Femur (tissue), 1 donor: ENCODE data around the gene PGPEP1.
"Not testable (repeated sequence)": the region's sequence is repeated elsewhere in the genome, so short reads cannot be mapped to it uniquely, and the experiment has no call there.

Source experiments
- DNase-seq: peaks from one replicate; pipeline ENCODE4 v3.0.0-alpha.2; 2017

The PGPEP1 gene

DNA sequence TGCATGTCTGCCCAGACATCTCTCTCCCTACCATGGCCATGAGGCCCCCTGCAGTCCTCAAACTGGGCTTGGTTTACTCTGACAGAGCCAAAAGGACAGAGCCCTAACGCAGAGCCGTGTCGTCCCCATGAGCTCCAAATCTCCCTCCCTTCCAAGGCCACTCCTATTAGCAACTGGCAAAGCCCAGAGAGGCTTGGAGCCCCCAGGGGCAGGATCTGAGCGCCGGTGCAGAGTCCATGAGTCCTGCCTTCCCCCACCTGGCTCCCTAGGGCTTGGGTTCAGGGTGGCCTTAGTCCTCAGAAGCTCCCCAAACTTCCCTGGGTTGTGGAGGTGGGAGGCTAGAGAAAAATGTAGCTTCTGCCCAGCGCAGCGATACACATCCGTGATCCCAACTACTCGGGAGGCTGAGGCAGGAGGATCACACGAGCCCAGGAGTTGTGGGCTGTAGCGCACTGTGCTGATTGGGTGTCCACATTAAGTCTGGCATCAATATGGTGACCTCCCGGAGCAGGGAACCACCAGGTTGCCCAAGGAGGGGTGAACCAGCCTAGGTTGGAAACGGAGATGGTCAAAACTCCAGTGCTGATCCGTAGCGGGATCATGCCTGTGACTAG is 7.4 kb upstream of the PGPEP1 start:
- no peak for DNase-seq

DNA sequence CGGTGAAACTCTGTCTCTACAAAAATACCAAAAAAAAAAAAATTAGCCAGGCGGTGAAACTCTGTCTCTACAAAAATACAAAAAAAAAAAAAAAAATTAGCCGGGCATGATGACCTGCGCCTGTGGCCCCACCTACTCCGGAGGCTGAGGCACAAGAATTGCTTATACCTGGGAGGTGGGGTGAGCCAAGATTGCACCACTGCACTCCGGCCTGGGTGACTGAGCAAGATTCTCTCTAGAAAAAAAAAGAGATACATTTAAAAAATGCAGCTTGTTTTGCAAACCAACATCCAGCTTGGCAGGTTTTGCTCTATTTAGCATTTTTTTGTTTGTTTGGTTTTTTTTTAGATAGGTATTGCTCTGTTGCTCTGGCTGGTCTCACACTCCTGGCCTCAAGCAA is 6.7 kb upstream of the PGPEP1 start:
- no peak for DNase-seq

DNA sequence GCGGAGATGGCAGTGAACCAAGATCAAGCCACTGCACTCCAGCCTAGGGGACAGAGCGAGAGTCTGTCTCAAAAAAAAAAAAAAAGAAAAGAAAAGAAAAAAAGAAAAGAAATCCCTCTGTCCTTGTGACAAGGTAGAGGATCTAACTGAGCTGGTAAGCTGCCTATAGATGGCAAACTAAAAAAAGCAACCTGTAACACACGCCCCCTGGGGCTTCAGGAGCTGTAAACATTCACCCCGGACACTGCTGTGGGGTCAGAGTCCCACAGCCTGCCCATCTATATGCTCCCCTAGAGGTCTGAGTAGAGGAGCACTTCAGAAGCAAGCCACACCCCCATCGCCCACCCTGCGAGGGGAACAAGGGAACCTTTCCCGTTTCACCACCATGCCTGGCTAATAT is 4.3 kb upstream of the PGPEP1 start:
- DNase-seq = no peak

DNA sequence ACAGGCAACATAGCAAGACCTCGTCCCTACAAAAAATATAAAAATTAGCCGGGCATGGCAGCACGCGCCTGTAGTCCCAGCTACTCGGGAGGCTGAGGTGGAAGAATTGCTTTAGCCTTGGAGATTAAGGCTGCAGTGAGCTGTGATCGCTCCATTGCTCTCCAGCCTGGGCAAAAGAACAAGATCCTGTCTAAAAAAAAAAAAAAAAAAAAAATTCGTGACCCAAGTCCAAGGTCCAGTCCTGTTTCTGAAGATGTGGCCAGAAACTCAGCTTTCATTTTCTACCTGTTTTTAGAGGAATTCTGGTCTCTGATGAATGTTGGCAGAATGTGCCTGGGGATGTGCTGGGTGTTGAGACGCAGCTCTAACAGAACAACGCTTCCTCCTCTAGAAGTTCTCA is 1.9 kb upstream of the PGPEP1 start:
- DNase-seq = no peak

DNA sequence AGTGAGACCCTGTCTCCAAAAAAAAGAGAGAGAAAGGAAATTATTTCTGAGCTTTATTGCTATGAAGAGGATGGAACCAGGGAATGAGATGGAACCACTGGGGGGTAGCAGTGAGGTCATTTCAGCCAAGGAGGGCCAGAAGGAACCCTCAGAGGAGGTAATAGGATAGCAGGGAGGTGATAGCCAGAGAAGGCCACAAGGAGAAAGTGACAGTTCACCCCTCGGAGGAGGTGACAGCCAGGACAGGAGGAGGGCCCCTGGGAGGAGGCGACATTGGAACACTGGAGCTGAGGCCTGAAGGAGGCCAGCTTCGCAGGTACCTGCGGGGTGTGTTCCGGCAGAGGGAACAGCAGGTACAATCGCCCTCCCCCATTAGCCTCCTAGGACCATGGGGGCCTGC is 675 bp upstream of the PGPEP1 start:
- DNase-seq = no peak

DNA sequence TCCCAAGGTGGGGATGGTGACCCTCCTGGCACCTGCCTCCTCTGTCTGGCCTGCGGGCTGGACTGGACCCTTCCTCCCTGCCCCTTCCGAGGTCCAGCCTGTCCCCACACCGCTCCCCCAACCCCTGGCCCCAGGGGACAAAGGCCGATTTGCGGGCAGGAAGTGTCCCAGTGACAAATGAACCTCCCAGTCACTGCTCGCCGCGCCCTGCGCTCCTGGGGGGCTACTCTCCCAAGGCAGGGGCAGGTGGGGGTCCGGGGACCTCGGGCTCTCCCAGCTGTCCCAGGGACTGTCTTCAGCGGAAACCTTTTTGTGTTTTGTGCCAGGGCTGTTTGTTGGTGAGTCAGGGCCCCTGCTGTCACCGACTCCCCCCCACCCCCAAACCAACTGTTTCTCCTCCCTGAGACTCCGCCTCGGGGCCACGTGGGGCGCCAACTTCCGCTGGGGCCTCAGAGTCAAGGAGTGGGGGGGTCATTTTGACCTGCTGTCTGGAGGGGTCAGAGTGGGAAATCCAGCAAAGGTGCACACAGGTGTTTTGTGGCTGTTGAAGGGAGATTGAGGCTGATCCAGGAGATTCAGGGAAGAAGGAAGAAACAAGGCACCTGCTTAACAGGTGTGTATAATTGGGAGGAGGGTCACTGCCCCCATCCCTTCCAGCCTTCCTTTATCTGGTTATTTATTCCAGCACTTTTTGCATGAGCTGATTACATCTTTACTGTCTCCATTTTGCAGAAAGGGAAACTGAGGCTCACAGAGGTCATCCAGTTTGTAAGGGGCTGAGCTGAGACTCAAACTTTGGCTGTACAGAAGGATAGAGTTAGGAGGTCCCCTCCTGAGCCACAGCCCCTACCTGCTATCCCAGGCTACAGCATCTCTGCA is 831 bp downstream of the PGPEP1 start:
- DNase-seq = peak; percentile 50

DNA sequence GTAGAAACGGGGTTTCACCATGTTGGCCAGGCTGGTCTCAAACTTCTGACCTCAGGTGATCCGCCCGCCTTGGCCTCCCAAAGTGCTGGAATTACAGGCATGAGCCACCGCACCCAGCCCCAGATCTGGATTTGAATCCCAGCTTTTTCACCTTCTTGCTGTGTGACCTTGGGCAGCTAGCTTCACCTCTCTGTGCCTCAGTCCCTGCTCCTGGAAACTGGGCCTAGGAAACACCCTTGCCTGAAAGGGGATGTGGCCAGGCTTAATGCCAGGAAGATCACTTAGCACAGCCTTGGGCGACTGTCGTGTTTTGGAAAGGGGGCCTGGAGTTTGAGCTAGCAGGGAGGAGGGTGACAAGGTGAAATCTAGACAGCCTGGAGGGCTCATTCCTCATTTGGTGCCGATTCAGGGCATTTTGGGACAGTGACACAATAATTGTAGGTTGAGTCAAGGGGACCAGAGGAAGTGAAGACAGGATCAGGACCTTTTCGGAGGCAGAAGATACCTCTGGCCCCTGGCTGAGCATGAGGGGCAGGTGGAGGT is 1.8 kb downstream of the PGPEP1 start:
- DNase-seq = no peak

DNA sequence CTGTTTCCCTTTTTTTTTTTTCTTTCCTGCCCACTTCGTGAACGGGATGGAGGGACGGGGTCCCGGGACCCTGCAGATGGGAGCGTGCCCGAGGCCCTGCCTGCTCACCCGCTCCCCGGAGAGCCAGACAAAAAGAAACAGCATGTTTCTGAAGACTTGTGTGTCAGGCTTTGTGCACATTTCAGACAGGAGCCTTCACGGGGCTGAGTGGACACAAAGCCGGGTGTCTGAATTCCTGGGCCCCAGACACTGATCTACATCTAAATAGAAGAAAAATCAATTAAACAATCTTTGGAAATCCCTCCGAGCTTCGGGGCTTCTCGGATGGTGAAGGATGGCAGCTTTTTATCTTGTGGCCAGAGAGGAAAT is 4.2 kb downstream of the PGPEP1 start:
- DNase-seq = no peak

DNA sequence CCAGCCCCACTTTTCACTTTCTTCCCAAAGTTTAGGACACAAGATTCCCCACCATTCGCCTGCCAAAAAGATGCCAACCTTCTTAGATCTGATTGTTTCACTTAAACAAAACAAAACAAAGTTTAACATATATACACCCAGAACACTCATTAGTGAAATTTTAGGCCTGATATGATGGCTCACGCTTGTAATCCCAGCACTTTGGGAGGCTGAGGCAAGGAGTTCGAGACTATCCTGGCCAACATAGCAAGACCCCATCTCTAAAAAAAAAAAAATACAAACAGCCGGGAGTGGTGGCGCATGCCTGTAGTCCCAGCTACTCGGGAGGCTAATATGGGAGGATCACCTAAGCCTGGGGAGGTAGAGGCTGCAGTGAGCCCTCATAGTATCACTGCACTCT is 4.9 kb downstream of the PGPEP1 start:
- no peak for DNase-seq

DNA sequence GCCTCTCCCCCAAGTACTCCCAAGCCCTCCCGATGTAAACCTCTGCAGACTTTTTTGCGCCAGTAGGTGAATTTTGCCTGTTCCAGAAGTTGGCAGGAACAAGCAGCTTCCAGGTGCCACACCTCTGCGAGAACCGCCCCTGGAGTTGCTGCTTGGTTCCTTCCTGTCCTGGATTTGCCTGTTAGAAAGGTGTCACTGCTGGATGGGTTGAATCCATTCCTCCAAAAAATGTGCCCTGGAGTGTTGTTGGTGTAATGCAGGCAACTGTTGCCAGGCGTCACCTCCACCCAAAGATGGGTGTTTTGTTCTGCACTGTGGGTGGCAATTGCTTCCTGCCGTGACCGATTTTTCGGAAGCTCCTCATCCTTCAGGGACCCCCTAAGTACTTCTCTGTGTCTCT is 5.7 kb downstream of the PGPEP1 start:
- no peak for DNase-seq

DNA sequence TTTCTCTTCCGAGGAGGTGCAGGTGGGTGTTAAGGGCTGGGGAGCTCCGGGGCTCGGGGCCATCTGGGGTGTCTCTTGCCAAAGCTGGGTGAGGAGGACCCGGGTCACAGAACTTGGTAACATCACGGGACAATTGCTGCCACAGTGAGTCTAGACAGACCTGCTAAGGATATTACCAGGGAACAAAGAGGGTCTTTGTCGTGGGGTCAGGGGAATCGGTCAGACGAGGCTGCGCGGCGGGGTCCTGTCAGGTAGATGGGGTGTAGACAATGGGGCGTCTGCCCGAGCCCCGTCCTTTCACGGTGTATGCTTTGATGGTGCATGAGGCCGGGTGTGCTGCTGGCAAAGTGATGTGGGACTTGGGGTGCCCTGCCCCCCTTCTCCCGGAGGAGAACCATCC is 7.8 kb downstream of the PGPEP1 start:
- no peak for DNase-seq

DNA sequence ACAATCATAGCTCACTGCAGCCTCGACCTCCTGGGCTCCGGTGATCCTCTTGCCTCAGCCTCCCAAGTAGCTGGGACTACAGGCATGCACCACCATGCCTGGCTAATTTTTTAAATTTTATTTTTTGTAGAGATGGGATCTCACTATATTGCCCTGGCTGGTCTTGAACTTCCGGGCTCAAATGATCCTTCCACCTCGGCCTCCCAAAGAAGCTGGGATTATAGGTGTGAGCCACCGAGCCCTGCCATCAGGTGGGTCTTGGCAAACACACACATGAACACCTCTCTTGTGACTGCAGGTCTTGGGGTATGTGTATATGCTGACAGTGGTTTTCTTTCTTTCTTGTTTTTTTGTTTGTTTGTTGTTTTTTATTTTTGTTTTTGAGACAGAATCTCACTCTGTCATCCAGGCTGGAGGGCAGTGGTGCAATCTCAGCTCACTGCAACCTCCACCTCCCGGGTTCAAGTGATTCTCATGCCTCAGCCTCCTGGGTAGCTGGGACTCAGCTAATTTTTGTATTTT is 8.5 kb downstream of the PGPEP1 start:
- not testable (repeated sequence) for DNase-seq

DNA sequence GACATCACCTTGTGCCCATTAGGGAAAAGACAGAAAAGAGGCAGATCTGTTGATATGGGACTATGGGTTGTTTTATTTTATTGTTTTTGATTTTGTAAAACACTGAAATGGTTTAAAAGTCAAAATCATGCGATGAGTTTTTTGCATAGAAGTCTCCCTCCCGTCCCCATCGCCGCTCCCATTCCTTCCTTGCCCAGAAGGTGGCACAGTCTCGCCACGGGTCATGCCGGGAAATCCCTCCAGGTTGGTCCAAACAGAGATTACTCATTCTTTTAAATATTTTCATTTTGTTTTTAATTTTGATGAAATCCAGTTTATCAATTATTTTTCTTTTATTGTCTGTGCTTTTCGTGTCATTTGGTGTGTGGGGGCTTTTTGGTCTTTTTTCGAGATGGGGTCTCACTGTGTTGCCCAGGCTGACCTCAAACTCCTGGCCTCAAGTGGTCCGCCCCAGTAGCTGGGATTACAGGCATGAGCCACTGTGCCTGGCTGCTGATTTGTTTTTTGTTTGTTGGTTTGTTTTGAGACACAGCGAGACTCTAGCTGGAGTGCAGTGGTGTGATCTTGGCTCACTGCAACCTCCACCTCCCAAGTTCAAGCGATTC is 9.2 kb downstream of the PGPEP1 start:
- peak; percentile 52 for DNase-seq

DNA sequence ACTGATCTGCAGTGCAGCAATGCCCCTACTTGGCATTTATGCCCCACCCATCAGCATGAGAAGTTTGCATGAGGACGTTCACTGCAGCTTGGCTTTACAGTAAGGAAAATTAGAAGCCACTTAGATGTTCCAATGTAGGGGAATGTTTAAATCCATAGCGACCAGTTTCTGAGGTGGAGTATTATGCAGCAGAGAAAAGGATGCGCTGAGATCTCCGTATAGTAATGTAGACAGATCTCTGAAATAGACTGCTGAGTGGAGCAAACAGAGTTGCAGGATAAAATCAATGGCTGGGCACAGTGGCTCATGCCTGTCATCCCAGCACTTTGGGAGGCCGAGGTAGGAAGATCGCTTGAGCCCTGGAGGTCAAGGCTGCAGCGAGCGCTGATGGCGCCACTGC is 10.1 kb downstream of the PGPEP1 start:
- DNase-seq = no peak

DNA sequence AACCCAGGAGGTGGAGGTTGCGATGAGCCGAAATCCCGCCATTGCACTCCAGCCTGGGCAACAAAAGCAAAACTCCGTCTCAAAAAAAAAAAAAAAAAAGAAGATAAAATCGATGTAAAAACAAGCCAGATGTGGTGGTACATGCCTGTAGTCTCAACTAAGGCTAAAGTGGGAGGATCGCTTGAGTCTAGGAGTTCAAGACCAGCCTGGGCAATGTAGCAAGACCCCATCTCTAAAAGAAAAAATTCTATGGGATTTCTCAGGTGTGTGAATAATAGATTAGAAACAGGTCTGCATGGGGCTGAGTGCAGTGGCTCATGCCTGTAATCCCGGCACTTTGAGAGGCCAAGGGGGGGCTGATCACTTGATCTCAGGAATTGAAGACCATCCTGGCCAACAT is 11.1 kb downstream of the PGPEP1 start:
- DNase-seq = no peak

DNA sequence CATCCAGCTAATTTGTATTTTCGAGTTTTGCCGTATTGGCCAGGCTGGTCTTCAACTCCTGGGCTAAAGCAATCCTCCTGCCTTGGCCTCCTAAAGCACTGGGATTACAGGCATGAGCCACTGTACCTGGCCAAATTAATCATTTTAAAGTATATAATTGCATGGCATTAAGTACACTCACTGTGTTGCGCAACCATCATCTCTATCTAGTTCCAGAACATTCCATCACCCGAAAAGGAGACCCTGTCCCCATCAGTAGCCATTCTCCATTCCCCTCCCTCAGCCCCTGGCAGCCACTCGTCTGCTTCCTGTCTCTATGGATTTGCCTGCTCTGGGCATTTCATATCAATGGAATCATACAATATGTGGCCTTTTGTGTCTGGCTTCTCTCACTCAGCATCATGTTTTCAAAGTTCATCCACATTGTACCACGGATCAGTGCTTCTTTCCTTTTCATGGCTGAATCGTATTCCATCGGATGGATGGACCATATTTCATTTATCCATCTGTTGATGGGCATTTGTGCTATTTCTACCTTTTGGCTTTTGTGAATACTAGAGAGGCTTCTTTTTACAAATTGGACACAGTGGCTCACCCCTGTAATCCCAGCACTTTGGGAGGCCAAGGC is 13.1 kb downstream of the PGPEP1 start:
- DNase-seq = no peak

DNA sequence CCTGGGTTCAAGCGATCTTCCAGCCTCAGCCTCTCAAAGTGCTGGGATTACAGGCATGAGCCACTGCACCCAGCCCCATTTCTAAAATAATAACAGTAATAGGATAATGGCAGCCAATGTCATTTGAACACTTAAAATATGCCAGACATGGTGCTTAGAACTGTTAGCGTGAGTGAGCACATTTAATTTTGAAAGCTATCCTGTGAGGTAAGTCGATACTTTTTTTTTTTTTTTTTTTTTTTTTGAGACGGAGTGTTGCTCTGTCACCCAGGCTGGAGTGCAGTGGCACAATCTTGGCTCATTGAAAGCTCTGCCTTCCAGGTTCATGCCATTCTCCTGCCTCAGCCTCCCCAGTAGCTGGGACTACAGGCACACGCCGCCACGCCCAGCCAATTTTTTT is 14.3 kb downstream of the PGPEP1 start:
- DNase-seq = not testable (repeated sequence)

DNA sequence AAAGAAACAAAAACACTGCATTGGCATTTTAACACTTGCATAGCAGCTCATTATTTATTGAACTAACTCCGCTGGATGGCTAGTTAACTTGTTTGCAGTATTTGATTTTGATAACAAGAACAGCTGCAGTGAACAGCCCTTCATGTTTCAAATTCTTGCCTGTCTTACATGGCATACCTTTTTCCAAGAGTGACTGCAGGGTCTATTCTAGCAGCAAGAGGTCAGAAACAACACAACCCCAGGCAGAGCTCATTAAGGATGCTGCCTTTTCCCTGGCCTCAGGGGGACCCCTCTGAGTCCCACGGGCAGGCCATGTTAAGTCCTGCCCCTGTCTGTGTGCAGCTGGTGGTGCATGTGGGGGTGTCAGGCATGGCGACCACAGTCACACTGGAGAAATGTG is 16.6 kb downstream of the PGPEP1 start:
- DNase-seq = no peak

DNA sequence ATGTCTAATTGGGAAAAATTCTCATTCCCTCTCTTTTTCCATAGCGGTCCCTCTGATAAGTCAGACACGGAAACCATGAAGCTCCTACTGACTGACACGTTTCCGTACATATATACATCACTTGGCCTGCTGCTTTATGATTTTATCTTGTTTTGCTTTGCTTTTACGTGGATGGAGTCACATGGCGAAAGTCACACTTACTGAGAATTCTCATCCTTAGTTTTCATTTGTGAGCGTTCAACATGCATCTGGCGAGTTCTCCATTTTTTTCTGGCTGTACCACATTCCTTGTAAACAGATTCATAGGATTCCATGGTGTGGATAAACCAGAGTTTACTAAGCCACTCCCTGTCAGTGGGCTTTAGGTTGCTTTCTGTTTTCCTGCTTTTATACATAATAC is 21.2 kb downstream of the PGPEP1 start:
- DNase-seq = no peak

DNA sequence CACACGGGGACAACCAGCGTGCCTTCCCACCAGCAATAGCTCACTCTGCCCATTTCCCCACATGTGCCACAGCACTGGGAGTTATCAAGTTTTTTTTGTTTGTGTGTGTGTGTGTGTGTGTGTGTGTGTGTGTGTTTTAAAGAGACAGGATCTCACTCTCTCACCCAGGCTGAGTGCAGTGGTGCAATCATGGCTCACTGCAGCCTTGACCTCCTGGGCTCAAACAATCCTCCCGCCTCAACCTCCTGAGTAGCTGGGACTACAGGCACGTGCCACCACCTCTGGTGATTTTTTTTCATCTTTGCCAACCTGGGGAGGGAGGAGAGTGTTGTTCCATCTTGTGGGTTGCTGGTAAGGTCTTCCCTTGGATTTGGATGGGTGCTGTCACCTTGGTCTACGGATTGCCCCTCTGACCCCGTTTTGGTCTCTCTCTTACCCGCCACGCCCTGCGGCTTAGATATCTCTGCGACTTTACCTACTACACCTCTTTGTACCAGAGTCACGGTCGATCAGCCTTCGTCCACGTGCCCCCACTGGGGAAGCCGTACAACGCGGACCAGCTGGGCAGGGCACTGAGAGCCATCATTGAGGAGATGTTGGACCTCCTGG is 22.6 kb downstream of the PGPEP1 start:
- no peak for DNase-seq

DNA sequence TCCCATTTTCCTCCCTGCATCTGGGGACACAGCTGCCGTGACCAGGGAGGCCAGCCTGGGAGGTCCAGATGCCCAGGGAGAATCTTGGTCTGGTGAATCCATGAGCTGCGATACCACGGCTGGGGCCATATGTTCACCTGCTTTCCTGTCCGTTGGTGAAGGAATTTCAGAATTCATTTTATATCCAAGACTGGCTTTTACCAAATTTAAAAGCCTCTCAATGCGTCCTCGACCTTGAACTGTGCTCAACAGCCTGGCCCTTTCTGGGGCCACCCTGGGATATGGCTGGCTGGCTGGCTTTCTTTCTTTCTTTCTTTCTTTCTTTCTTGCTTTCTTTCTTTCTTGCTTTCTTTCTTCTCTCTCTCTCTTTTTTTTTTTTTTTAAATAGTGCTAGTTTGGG is 23.4 kb downstream of the PGPEP1 start:
- no peak for DNase-seq

DNA sequence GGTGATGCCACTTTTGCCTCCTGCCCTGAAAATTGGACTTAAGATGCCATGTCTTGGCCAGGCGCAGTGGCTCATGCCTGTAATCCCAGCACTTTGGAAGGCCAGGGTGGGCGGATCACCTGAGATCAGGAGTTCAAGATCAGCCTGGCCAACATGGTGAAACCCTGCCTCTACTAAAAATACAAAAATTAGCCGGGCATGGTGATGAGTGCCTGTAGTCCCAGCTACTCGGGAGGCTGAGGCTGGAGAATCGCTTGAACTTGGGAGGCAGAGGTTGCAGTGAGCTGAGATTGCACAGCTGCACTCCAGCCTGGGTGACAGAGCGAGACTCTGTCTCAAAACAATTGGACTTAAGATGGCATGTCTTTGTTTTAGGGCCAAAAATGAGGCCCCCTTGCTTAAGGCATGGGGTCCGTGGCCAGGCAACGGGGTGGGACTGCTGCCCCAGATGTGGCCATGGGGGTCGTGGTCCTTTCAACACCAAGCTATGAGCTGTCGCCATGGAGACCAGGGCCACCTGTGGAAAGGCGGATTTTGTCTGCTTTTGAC is 24.0 kb downstream of the PGPEP1 start:
- DNase-seq = not testable (repeated sequence)
